GM23338 (cell line): ENCODE results near the gene LCNL1. TPM values are rescaled to one million over a fixed set of nuclear protein-coding genes. Genes with fewer than 3 reads are reported as not detected.

Source experiments
- ATAC-seq: fragments of 200-7000 bp; cut with Tn5 transposase; 3 replicates; pipeline ENCODE4 v1.9.1; 2020
- DNase-seq: peaks from one replicate; pipeline ENCODE4 v3.0.0-alpha.2; 2015; ENCODE audit warnings: low spot score
- H2AFZ ChIP-seq: fragments of 200-600 bp; sonication (generic); 2 replicates; pipeline ENCODE4 v1.8.0; 2016; ENCODE audit warnings: antibody characterized with exemption, mild to moderate bottlenecking, moderate library complexity
- H3F3A ChIP-seq: fragments of 200-600 bp; sonication (generic); replicated peaks from 2 replicates; pipeline ENCODE4 v1.8.0; 2017; ENCODE audit warnings: antibody characterized with exemption, mixed run types, low read depth
- H3K27ac ChIP-seq: fragments of 200-600 bp; sonication (generic); 2 replicates; pipeline ENCODE4 v1.6.1; 2016; ENCODE audit warnings: low read depth
- H3K27me3 ChIP-seq: fragments of 200-600 bp; sonication (generic); 2 replicates; pipeline ENCODE4 v1.8.0; 2016; ENCODE audit warnings: mild to moderate bottlenecking, mixed run types, moderate library complexity; ENCODE audit not compliant: insufficient read depth
- H3K36me3 ChIP-seq: fragments of 200-600 bp; sonication (generic); 2 replicates; pipeline ENCODE4 v1.8.0; 2016; ENCODE audit warnings: mild to moderate bottlenecking; ENCODE audit not compliant: insufficient read depth
- H3K4me1 ChIP-seq: fragments of 200-600 bp; sonication (generic); 2 replicates; pipeline ENCODE4 v1.8.0; 2016; ENCODE audit warnings: mild to moderate bottlenecking, moderate library complexity; ENCODE audit not compliant: insufficient read depth
- H3K4me2 ChIP-seq: fragments of 200-600 bp; sonication (generic); 2 replicates; pipeline ENCODE4 v1.7.1; 2017; ENCODE audit warnings: mixed run types
- H3K4me3 ChIP-seq: fragments of 200-600 bp; sonication (generic); 2 replicates; pipeline ENCODE4 v1.6.1; 2016; ENCODE audit warnings: mixed run types
- H3K79me2 ChIP-seq: fragments of 200-600 bp; sonication (generic); replicated peaks from 2 replicates; pipeline ENCODE4 v1.8.0; 2017; ENCODE audit warnings: mild to moderate bottlenecking; ENCODE audit not compliant: insufficient read depth
- H3K9me2 ChIP-seq: fragments of 200-600 bp; sonication (generic); 2 replicates; pipeline ENCODE4 v1.8.0; 2017; ENCODE audit not compliant: insufficient read depth
- H4K20me1 ChIP-seq: fragments of 200-600 bp; sonication (generic); replicated peaks from 2 replicates; pipeline ENCODE4 v1.8.0; 2017; ENCODE audit warnings: mild to moderate bottlenecking; ENCODE audit not compliant: insufficient read depth
- H3K27ac Mint-ChIP-seq: 2 replicates; pipeline ENCODE4 v1.8.0; 2020; ENCODE audit warnings: inconsistent platforms, mild to moderate bottlenecking, moderate library complexity, mixed read lengths
- H3K27me3 Mint-ChIP-seq: 3 replicates; pipeline ENCODE4 v1.8.0; 2022; ENCODE audit warnings: low read depth, mild to moderate bottlenecking, moderate library complexity, mixed read lengths, inconsistent platforms; ENCODE audit not compliant: insufficient read depth, poor library complexity
- H3K36me3 Mint-ChIP-seq: 3 replicates; pipeline ENCODE4 v1.8.0; 2021; ENCODE audit warnings: low read depth, mild to moderate bottlenecking, inconsistent platforms, moderate library complexity, mixed read lengths
- H3K4me1 Mint-ChIP-seq: 3 replicates; pipeline ENCODE4 v1.8.0; 2020; ENCODE audit warnings: mild to moderate bottlenecking, inconsistent platforms, mixed read lengths
- H3K4me3 Mint-ChIP-seq: 3 replicates; pipeline ENCODE4 v1.8.0; 2021; ENCODE audit warnings: moderate library complexity, mild to moderate bottlenecking, inconsistent platforms, mixed read lengths
- H3K9me3 Mint-ChIP-seq: 3 replicates; pipeline ENCODE4 v1.8.0; 2020; ENCODE audit warnings: moderate library complexity, mild to moderate bottlenecking, inconsistent platforms, mixed read lengths
- EZH2 ChIP-seq: fragments of 200-600 bp; sonication (generic); IDR thresholded peaks from one replicate; pipeline ENCODE4 v1.8.0; 2017; ENCODE audit warnings: antibody characterized with exemption, mild to moderate bottlenecking, low read depth; ENCODE audit not compliant: unreplicated experiment
- EZH2phosphoT487 ChIP-seq: fragments of 200-600 bp; sonication (generic); IDR thresholded peaks from one replicate; pipeline ENCODE4 v1.8.1; 2018; ENCODE audit warnings: antibody characterized with exemption; ENCODE audit not compliant: unreplicated experiment
- JUNB ChIP-seq: IDR thresholded peaks from one replicate; pipeline ENCODE4 v1.6.1; 2016; ENCODE audit warnings: antibody characterized with exemption; ENCODE audit not compliant: unreplicated experiment
- NANOG ChIP-seq: IDR thresholded peaks from 2 replicates; pipeline ENCODE4 v1.6.1; 2016; ENCODE audit warnings: antibody characterized with exemption, borderline replicate concordance
- POLR2AphosphoS5 ChIP-seq: IDR thresholded peaks from 2 replicates; pipeline ENCODE4 v1.6.1; 2016; ENCODE audit warnings: antibody characterized with exemption, low read depth
- STAT1 ChIP-seq: IDR thresholded peaks from one replicate; pipeline ENCODE4 v1.6.1; 2016; ENCODE audit warnings: antibody characterized with exemption; ENCODE audit not compliant: unreplicated experiment
- ZNF114 ChIP-seq: fragments of 250-450 bp; sonication (Bioruptor Pico); IDR thresholded peaks from 2 replicates; pipeline ENCODE4 v1.5.0; 2020; ENCODE audit warnings: mild to moderate bottlenecking, moderate library complexity
- ZNF331 ChIP-seq: fragments of 250-450 bp; sonication (Bioruptor Pico); IDR thresholded peaks from 2 replicates; pipeline ENCODE4 v1.5.0; 2020; ENCODE audit warnings: low read depth, mild to moderate bottlenecking, moderate library complexity
- ZNF462 ChIP-seq: fragments of 250-450 bp; sonication (Bioruptor Pico); IDR thresholded peaks from 2 replicates; pipeline ENCODE4 v1.5.0; 2020; ENCODE audit warnings: mild to moderate bottlenecking, moderate library complexity
- polyA plus RNA-seq: library from polyadenylated mRNA; unstranded; fragments of >200 nt; fragmentation: Nextera tagmentation; extraction: Ambion mirVana; gene quantifications from 2 replicates; pipeline ENCODE4 v1.2.1, GENCODE V29; 2016
- total RNA-seq: library from RNA; depleted of rRNA; stranded (reverse); fragments of >200 nt; shearing (Covaris generic); gene quantifications from 2 replicates; pipeline ENCODE4 v1.2.3, GENCODE V29; 2014
- TF ChIP-seq, protein P1 (sequence below), 2 experiments: fragments of 200-600 bp in 1 of 2; sonication (generic) in 1 of 2; conservative IDR thresholded peaks; 2 replicates each; pipeline versions ENCODE4 v1.5.1 to v1.6.1; 2016 to 2017; ENCODE audit warnings: antibody characterized with exemption in 2 of 2, low read depth in 2 of 2, mild to moderate bottlenecking in 2 of 2, moderate library complexity in 1 of 2
- TF ChIP-seq, protein P2 (sequence below): IDR thresholded peaks from one replicate; pipeline ENCODE4 v1.6.1; 2018; ENCODE audit warnings: antibody characterized with exemption; ENCODE audit not compliant: unreplicated experiment

LCNL1 gene
- total and polyA plus RNA-seq, 2 experiments from 2014 or later = 0.11 TPM; not detected in 1

GRCh38 chr9:136970361-136970760, 12.4 kb upstream of the LCNL1 start (continued):
- TF ChIP-seq, protein P1, sequence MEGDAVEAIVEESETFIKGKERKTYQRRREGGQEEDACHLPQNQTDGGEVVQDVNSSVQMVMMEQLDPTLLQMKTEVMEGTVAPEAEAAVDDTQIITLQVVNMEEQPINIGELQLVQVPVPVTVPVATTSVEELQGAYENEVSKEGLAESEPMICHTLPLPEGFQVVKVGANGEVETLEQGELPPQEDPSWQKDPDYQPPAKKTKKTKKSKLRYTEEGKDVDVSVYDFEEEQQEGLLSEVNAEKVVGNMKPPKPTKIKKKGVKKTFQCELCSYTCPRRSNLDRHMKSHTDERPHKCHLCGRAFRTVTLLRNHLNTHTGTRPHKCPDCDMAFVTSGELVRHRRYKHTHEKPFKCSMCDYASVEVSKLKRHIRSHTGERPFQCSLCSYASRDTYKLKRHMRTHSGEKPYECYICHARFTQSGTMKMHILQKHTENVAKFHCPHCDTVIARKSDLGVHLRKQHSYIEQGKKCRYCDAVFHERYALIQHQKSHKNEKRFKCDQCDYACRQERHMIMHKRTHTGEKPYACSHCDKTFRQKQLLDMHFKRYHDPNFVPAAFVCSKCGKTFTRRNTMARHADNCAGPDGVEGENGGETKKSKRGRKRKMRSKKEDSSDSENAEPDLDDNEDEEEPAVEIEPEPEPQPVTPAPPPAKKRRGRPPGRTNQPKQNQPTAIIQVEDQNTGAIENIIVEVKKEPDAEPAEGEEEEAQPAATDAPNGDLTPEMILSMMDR (conservative IDR thresholded peaks at IDR 0.05; ENCODE audit: low read depth in 2 of 2) = no peak
- no peak for TF ChIP-seq ZNF462 (CRISPR knock-in tag)
- no peak for TF ChIP-seq POLR2AphosphoS5
- no peak for TF ChIP-seq STAT1
- no peak for TF ChIP-seq NANOG
- TF ChIP-seq ZNF114 (CRISPR knock-in tag) = no peak
- no peak for TF ChIP-seq EZH2

GRCh38 chr9:136971746-136972145, 11.0 kb upstream of the LCNL1 start:
- Histone ChIP-seq H4K20me1 (no peaks in the 10 kb centered on the region), H3K27me3 (no peaks in the 10 kb centered on the region), H3K4me1 (no peaks in the 10 kb centered on the region), H3K4me2 (no peak overlapping the region), H3K79me2 (no peaks in the 10 kb centered on the region), H3K4me3 (no peak overlapping the region), H3K36me3 (no peaks in the 10 kb centered on the region), H2AFZ (no peak overlapping the region), H3F3A (no peaks in the 10 kb centered on the region), H3K9me2 (no peaks in the 10 kb centered on the region), H3K27ac (no peak overlapping the region)
- peaks cover 2% of the 10 kb centered on the region for H3K27me3 Mint-ChIP-seq
- ATAC-seq (no peak), DNase-seq (no peak)
- H3K4me1 Mint-ChIP-seq = no peaks in the 10 kb centered on the region
- H3K9me3 Mint-ChIP-seq = no peaks in the 10 kb centered on the region
- H3K27ac Mint-ChIP-seq = no peak overlapping the region
- no peak overlapping the region for H3K4me3 Mint-ChIP-seq
- no peaks in the 10 kb centered on the region for H3K36me3 Mint-ChIP-seq
- no peak for TF ChIP-seq EZH2phosphoT487
- TF ChIP-seq, protein P2, sequence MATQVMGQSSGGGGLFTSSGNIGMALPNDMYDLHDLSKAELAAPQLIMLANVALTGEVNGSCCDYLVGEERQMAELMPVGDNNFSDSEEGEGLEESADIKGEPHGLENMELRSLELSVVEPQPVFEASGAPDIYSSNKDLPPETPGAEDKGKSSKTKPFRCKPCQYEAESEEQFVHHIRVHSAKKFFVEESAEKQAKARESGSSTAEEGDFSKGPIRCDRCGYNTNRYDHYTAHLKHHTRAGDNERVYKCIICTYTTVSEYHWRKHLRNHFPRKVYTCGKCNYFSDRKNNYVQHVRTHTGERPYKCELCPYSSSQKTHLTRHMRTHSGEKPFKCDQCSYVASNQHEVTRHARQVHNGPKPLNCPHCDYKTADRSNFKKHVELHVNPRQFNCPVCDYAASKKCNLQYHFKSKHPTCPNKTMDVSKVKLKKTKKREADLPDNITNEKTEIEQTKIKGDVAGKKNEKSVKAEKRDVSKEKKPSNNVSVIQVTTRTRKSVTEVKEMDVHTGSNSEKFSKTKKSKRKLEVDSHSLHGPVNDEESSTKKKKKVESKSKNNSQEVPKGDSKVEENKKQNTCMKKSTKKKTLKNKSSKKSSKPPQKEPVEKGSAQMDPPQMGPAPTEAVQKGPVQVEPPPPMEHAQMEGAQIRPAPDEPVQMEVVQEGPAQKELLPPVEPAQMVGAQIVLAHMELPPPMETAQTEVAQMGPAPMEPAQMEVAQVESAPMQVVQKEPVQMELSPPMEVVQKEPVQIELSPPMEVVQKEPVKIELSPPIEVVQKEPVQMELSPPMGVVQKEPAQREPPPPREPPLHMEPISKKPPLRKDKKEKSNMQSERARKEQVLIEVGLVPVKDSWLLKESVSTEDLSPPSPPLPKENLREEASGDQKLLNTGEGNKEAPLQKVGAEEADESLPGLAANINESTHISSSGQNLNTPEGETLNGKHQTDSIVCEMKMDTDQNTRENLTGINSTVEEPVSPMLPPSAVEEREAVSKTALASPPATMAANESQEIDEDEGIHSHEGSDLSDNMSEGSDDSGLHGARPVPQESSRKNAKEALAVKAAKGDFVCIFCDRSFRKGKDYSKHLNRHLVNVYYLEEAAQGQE = no peak
- no peak for TF ChIP-seq EZH2
- TF ChIP-seq JUNB = no peak
- no peak for TF ChIP-seq ZNF331 (CRISPR knock-in tag)
- TF ChIP-seq NANOG = no peak
